AG09309 (cell line): ENCODE measurements around the gene UNK.

Experiments
- DNase-seq: peaks from one replicate; pipeline ENCODE4 v3.0.0-alpha.2; 2010; ENCODE audit warnings: low read depth
- H3K4me3 ChIP-seq: 2 replicates; pipeline ENCODE4 v1.5.1; 2011; ENCODE audit warnings: mild to moderate bottlenecking, low read depth, low read length, moderate library complexity; ENCODE audit not compliant: control insufficient read depth
- CTCF ChIP-seq: IDR thresholded peaks from 2 replicates; pipeline ENCODE4 v1.5.1; 2011; ENCODE audit warnings: mild to moderate bottlenecking, low read depth, low read length, inconsistent platforms; ENCODE audit not compliant: insufficient read depth, control insufficient read depth; ENCODE audit errors: missing control alignments

The UNK gene

GRCh38 chr17:75825748-75826370, 41.3 kb downstream of the UNK start:
- H3K4me3 ChIP-seq, result no peak overlapping the region
- no peak for DNase-seq
- TF ChIP-seq CTCF, result no peak

GRCh38 chr17:75826561-75827307, 42.1 kb downstream of the UNK start:
- no peak for DNase-seq
- no peak overlapping the region for H3K4me3 ChIP-seq
- no peak for TF ChIP-seq CTCF

- peak; percentile 81 for TF ChIP-seq CTCF
- DNase-seq, result no peak
- H3K4me3 ChIP-seq, result peak overlapping the region; percentile 26
Measured at GRCh38 chr17:75827308-75828075, 42.9 kb downstream of the UNK start.

GRCh38 chr17:75828076-75828400, 43.4 kb downstream of the UNK start:
- H3K4me3 ChIP-seq, result no peak overlapping the region
- DNase-seq, result no peak
- TF ChIP-seq CTCF, result no peak

- no peak for TF ChIP-seq CTCF
- DNase-seq, result no peak
- H3K4me3 ChIP-seq, result no peak overlapping the region
Measured at GRCh38 chr17:75828741-75829140, 44.1 kb downstream of the UNK start.

- DNase-seq, result no peak
Measured at GRCh38 chr17:75829747-75830146, 45.1 kb downstream of the UNK start.

More at GRCh38 chr17:75829747-75830146, 45.1 kb downstream of the UNK start:
- H3K4me3 ChIP-seq, result no peak overlapping the region
- no peak for TF ChIP-seq CTCF
